ENCODE measurements around the gene KCNQ1. TPM values are rescaled to one million over a fixed set of nuclear protein-coding genes. Genes with fewer than 3 reads are reported as not detected.
A peak's percentile ranks its signal among the peaks of the same experiment; 100 is the strongest.

KCNQ1 gene
- total RNA-seq, 2 experiments from 2014 or later, result 24.2 to 26.6 TPM

DNA sequence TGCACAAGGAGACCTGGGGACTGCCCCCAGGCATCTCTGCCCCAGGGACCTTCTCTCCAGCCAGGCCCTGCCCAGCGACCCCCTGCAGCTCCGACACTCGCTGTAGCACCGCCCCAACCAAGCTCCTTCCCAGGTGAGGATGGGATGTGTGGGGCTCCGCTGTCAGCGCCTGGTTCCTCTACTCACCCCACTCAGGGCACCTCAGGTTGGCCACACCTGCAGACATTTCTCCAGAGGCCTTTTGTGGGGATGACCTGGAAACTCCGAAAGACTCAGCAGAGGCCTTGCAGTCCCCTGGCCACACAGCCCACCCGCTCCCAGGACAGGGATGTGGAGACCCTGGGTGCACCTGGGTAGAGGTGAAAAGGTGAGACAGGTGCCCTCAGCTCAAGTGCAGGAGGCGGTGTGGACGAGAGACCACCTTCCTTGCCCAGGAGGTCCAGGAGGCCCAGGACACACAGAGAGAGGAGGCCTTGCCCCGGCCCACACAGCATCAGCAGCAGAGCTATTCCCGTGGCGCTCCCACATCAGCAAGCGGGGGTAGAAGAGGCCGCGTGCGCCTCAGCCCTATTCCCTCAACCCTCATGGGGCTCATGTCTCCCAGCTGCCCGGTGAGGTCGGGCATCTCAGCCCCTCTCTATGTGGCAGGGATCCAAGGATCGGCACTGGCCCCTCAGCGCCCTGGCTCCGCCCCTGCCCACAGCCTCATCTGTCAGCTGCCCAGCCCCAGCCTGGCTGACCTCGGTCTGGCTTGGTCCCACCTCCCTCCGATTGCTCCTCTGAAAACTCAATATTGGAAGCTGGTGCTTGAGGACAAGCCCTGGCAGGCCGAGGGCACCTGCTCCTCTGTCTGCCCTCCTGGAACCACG lies 21.4 kb upstream of the KCNQ1 start:
- no peak for ATAC-seq (ENCODE audit: low read depth)

DNA sequence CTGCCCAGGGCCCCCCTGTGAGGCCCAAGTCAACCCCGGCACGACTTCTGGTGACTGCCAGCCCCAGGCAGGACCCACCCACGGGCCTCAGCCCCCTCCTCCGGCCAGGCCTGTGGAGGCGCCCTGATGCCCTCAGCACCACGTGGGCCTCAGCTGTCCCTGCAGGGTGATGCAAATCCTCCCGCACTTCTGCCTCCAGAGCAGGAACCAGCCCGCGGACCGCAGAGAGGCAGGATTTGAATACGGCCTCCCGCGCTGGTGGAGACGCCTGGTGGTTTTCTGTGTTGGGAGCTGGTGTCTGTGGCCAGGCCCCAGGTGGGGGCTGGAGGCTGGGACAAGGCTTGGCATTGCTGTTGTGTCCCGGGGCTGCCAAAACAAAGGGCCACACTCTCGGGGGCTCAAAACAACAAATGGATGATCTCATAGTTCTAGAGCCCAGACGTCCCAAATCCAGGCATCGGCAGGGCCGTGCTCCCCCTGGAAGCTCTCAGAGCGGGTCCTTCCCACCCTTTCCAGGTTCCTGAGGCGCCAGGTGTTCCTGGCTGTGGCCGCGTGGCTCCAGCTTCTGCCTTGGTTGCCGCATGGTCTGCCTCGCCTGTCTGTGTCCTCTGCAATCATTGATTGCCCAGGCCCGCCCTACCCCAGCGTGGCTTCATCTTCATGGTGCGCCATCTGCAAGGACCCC lies 19.9 kb upstream of the KCNQ1 start:
- Mint-ChIP-seq H3K36me3 (no peaks in the 10 kb centered on the region), H3K27ac (no peak overlapping the region), H3K27me3 (peaks cover 2% of the 10 kb centered on the region), H3K9me3 (no peaks in the 10 kb centered on the region), H3K4me3 (no peak overlapping the region), H3K4me1 (no peaks in the 10 kb centered on the region)
- POLR2A ChIA-PET, result interaction anchor here (0.6 kb wide), 1 partner anchor 464 kb away, joined by 3 read pairs; no protein-coding TSS in a partner anchor
- ATAC-seq (ENCODE audit: low read depth) (no peak), DNase-seq (no peak)

More for the DNA sequence above, 21.4 kb upstream of the KCNQ1 start:
- H3K4me1 Mint-ChIP-seq, result no peaks in the 10 kb centered on the region
- no peaks in the 10 kb centered on the region for H3K36me3 Mint-ChIP-seq
- H3K9me3 Mint-ChIP-seq, result no peaks in the 10 kb centered on the region
- POLR2A ChIA-PET, result no interaction called here
- H3K27me3 Mint-ChIP-seq, result peaks cover 2% of the 10 kb centered on the region
- no peak for DNase-seq
- no peak overlapping the region for H3K27ac Mint-ChIP-seq
- no peak overlapping the region for H3K4me3 Mint-ChIP-seq

- H3K27ac Mint-ChIP-seq, result no peak overlapping the region
- no peak for DNase-seq
These were observed 19.3 kb upstream of the KCNQ1 start for GRCh38 chr11:2425506-2425905.

GRCh38 chr11:2426221-2426620 lies 18.6 kb upstream of the KCNQ1 start:
- Mint-ChIP-seq H3K36me3 (no peaks in the 10 kb centered on the region), H3K27me3 (peaks cover 2% of the 10 kb centered on the region), H3K27ac (no peak overlapping the region), H3K4me3 (no peak overlapping the region), H3K4me1 (peaks cover 2% of the 10 kb centered on the region), H3K9me3 (no peaks in the 10 kb centered on the region)
- no peak for DNase-seq
- POLR2A ChIA-PET, result no interaction called here
- ATAC-seq (ENCODE audit: low read depth), result no peak

More at GRCh38 chr11:2425506-2425905, 19.3 kb upstream of the KCNQ1 start:
- Mint-ChIP-seq H3K27me3 (peaks cover 2% of the 10 kb centered on the region), H3K4me1 (no peaks in the 10 kb centered on the region), H3K4me3 (no peak overlapping the region), H3K36me3 (no peaks in the 10 kb centered on the region), H3K9me3 (no peaks in the 10 kb centered on the region)
- ATAC-seq (ENCODE audit: low read depth), result no peak
- POLR2A ChIA-PET, result no interaction called here

DNA sequence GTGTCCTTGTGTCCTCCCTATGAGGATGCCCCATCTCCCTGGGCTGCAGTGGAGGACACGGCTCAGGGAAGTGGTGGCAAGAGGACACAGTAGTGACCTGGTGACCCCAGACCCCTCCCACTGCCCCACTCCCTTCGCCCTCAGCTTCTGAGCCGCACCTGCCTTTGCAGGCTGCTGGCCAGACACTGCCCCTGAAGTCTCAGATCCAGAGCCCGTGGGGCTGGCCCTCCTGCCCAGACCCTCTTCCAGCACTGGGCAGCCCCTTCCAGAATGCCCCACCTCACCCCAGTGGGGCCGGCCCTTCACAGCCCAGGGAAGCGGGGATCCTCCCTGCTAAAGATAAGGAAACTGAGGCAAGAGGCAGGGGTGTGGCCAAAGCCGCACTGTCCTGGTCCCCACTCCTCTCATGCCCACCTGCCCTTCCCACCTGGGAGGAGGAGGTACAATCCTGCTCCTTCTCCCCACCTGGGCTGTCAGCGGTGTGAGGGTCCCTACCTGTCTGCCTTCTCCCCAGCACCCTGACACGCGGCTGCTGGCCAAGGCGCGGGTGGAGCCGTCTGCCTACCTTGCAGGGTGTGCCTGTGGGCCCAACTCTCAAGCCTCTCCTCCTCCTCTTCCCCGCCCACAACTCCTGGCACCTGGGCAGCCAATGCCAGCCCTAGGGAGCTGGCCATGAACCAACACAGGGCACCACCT lies 17.8 kb upstream of the KCNQ1 start:
- Mint-ChIP-seq H3K27ac (no peak overlapping the region), H3K4me3 (no peak overlapping the region), H3K4me1 (peaks cover 2% of the 10 kb centered on the region), H3K27me3 (peaks cover 2% of the 10 kb centered on the region), H3K9me3 (no peaks in the 10 kb centered on the region), H3K36me3 (no peaks in the 10 kb centered on the region)
- DNase-seq (no peak), ATAC-seq (ENCODE audit: low read depth) (no peak)
- POLR2A ChIA-PET, result interaction anchor here (0.8 kb wide), 1 partner anchor 105 kb away, joined by 3 read pairs; no protein-coding TSS in a partner anchor

DNA sequence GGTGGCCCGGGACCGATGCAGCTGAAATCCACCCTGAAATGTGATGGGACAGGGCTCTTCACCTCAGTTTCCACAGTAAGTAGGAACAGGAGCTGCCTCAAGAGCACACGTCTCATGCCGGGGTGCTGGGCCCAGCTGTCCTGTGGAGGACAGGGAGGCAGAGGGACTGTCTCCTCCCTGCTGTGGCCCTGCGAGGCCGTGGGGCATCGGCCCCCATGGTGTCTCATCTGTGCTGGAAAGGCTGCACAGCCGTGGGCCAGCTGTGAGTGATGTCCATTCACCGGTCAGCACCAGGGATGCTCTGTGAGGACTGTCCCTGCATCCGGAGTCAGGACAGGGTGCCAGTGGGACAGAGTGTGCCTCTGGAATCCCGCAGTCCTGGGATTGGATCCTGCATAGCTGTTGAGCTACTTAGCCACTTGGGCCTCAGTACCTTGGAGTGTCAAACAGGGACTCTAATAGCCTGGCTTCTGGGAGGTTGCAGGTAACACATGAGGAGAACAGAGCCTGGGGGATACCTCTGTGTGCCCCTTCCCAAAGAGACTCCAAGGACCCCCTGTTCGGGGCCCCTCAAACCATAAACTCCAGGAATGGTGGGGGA lies 17.0 kb upstream of the KCNQ1 start:
- Mint-ChIP-seq H3K36me3 (no peaks in the 10 kb centered on the region), H3K9me3 (no peaks in the 10 kb centered on the region)
- ATAC-seq (ENCODE audit: low read depth), result peak; percentile 4

DNA sequence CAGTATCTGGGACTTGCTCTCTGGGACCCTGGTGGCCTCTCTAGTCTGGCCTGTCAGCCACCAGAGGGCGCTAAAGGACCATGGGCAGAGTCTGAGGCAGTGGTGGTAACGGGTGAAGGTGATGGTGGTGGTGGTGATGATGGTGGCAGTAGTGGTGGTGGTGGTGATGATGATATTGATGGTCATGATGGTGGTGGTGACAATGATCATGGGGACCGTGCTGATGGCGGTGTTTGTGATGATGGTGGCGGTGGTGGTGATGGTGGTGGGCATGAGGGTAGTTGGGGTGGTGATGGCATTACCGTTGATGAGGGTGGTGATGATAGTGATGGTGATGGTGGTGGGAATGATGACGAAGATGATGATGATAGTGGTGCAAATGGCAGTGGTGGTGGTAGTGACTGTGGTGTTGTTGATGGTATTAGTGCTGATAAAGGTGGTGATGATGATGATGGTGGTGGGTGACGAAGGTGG lies 16.4 kb upstream of the KCNQ1 start:
- POLR2A ChIA-PET, result interaction anchor here (1.0 kb wide), 1 partner anchor 103 kb away, joined by 4 read pairs; no protein-coding TSS in a partner anchor
- peaks cover 2% of the 10 kb centered on the region for H3K27me3 Mint-ChIP-seq

More for the DNA sequence above, 17.0 kb upstream of the KCNQ1 start:
- H3K27me3 Mint-ChIP-seq, result peaks cover 2% of the 10 kb centered on the region
- DNase-seq, result no peak
- no peak overlapping the region for H3K27ac Mint-ChIP-seq
- POLR2A ChIA-PET, result interaction anchor here (0.8 to 1.0 kb wide), 2 partner anchors 103 to 104 kb away, joined by 3 to 4 read pairs; no protein-coding TSS in a partner anchor
- H3K4me1 Mint-ChIP-seq, result peaks cover 2% of the 10 kb centered on the region
- H3K4me3 Mint-ChIP-seq, result no peak overlapping the region

GRCh38 chr11:2431395-2431794 lies 13.4 kb upstream of the KCNQ1 start:
- no peak overlapping the region for H3K27ac Mint-ChIP-seq
- peaks cover 2% of the 10 kb centered on the region for H3K27me3 Mint-ChIP-seq
- H3K4me3 Mint-ChIP-seq, result no peak overlapping the region
- no peaks in the 10 kb centered on the region for H3K9me3 Mint-ChIP-seq
- ATAC-seq (ENCODE audit: low read depth), result no peak
- H3K36me3 Mint-ChIP-seq, result no peaks in the 10 kb centered on the region
- POLR2A ChIA-PET, result no interaction called here
- DNase-seq, result no peak
- peaks cover 2% of the 10 kb centered on the region for H3K4me1 Mint-ChIP-seq

More for the DNA sequence above, 16.4 kb upstream of the KCNQ1 start:
- Mint-ChIP-seq H3K9me3 (no peaks in the 10 kb centered on the region), H3K27ac (no peak overlapping the region), H3K36me3 (no peaks in the 10 kb centered on the region), H3K4me3 (no peak overlapping the region), H3K4me1 (peaks cover 2% of the 10 kb centered on the region)
- ATAC-seq (ENCODE audit: low read depth) (peak; percentile 85), DNase-seq (peak; percentile 84)

- Mint-ChIP-seq H3K4me1 (peaks cover 2% of the 10 kb centered on the region), H3K36me3 (no peaks in the 10 kb centered on the region), H3K27ac (no peak overlapping the region), H3K9me3 (no peaks in the 10 kb centered on the region), H3K4me3 (no peak overlapping the region), H3K27me3 (no peaks in the 10 kb centered on the region)
- ATAC-seq (ENCODE audit: low read depth) (no peak), DNase-seq (no peak)
- POLR2A ChIA-PET, result no interaction called here
These were observed 12.6 kb upstream of the KCNQ1 start for GRCh38 chr11:2432171-2432621.

- Mint-ChIP-seq H3K9me3 (no peaks in the 10 kb centered on the region), H3K27ac (no peak overlapping the region), H3K4me1 (peaks cover 2% of the 10 kb centered on the region), H3K4me3 (no peak overlapping the region), H3K27me3 (peaks cover 1% of the 10 kb centered on the region), H3K36me3 (no peaks in the 10 kb centered on the region)
- DNase-seq (no peak), ATAC-seq (ENCODE audit: low read depth) (no peak)
- POLR2A ChIA-PET, result interaction anchor here (0.6 kb wide), 1 partner anchor 456 kb away, joined by 3 read pairs; no protein-coding TSS in a partner anchor
These were observed 12.2 kb upstream of the KCNQ1 start for GRCh38 chr11:2432628-2433071.

- POLR2A ChIA-PET, result interaction anchor here (0.6 kb wide), 1 partner anchor 455 kb away, joined by 3 read pairs; no protein-coding TSS in a partner anchor
- Mint-ChIP-seq H3K36me3 (no peaks in the 10 kb centered on the region), H3K27ac (no peak overlapping the region), H3K9me3 (no peaks in the 10 kb centered on the region), H3K27me3 (peaks cover 6% of the 10 kb centered on the region), H3K4me1 (peaks cover 2% of the 10 kb centered on the region), H3K4me3 (no peak overlapping the region)
- DNase-seq, result peak; percentile 20
- no peak for ATAC-seq (ENCODE audit: low read depth)
These were observed 11.5 kb upstream of the KCNQ1 start for GRCh38 chr11:2433106-2433925.

DNA sequence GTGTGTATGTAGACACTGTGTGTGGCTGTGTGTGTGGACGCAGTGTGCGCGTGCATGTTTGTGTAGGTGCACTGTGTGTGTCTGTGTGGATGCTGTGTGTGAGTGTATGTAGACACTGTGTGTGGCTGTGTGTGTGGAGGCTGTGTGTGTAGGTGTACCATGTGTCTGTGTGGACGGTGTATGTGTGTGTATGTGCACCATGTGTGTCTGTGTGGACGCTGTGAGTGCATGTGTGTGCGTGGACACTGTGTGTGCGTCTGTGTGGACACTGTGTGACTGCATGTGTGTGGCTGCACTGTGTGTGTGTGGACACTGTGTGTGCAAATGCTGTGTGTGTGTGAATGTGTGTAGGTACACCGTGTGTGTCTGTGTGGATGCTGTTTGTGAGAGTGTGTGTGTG lies 10.8 kb upstream of the KCNQ1 start:
- Mint-ChIP-seq H3K27ac (no peak overlapping the region), H3K36me3 (no peaks in the 10 kb centered on the region), H3K4me1 (peaks cover 2% of the 10 kb centered on the region), H3K27me3 (peaks cover 6% of the 10 kb centered on the region), H3K9me3 (no peaks in the 10 kb centered on the region), H3K4me3 (no peak overlapping the region)
- ATAC-seq (ENCODE audit: low read depth) (no peak), DNase-seq (no peak)
- POLR2A ChIA-PET, result no interaction called here
